Astrocyte (in vitro differentiated cells and primary cell): ENCODE data around the gene STAB2. TPM values are rescaled to one million over a fixed set of nuclear protein-coding genes. Genes with fewer than 3 reads are reported as not detected.

Source experiments
- DNase-seq: peaks from one replicate; pipeline ENCODE4 v3.0.0-alpha.2; 2010; ENCODE audit warnings: low read depth
- FAIRE-seq: peaks from 2 replicates; lab custom pipeline; 2011; peaks lifted over from hg19 to GRCh38; lab: Jason Lieb, UNC
- H2AFZ ChIP-seq: 2 replicates; pipeline ENCODE4 v1.6.0; 2012; ENCODE audit warnings: low read depth, low read length, inconsistent platforms
- H3K27ac ChIP-seq: 2 replicates; pipeline ENCODE4 v1.5.1; 2011; ENCODE audit warnings: low read depth, low read length, inconsistent platforms
- H3K27me3 ChIP-seq: 2 replicates; pipeline ENCODE4 v1.6.0; 2011; ENCODE audit warnings: low read length, inconsistent platforms; ENCODE audit not compliant: insufficient read depth
- H3K36me3 ChIP-seq: 2 replicates; pipeline ENCODE4 v1.5.1; 2011; ENCODE audit warnings: low read length, inconsistent platforms; ENCODE audit not compliant: insufficient read depth
- H3K4me1 ChIP-seq: 2 replicates; pipeline ENCODE4 v1.5.1; 2011; ENCODE audit warnings: low read length, inconsistent platforms; ENCODE audit not compliant: insufficient read depth
- H3K4me2 ChIP-seq: 2 replicates; pipeline ENCODE4 v1.6.0; 2012; ENCODE audit warnings: low read length, inconsistent platforms
- H3K4me3 ChIP-seq: 2 replicates; pipeline ENCODE4 v1.5.1; 2011; ENCODE audit warnings: low read depth, mild to moderate bottlenecking, low read length, inconsistent platforms; ENCODE audit not compliant: insufficient read depth
- H3K79me2 ChIP-seq: 2 replicates; pipeline ENCODE4 v1.6.0; 2012; ENCODE audit warnings: mild to moderate bottlenecking, low read length, inconsistent platforms; ENCODE audit not compliant: insufficient read depth
- H3K9ac ChIP-seq: 2 replicates; pipeline ENCODE4 v1.6.0; 2012; ENCODE audit warnings: mild to moderate bottlenecking, low read length, inconsistent platforms
- H3K9me3 ChIP-seq: 2 replicates; pipeline ENCODE4 v1.5.1; 2012; ENCODE audit warnings: low read depth, mild to moderate bottlenecking, low read length, inconsistent platforms; ENCODE audit not compliant: insufficient read depth
- H4K20me1 ChIP-seq: 2 replicates; pipeline ENCODE4 v1.6.0; 2012; ENCODE audit warnings: low read length, inconsistent platforms; ENCODE audit not compliant: insufficient read depth
- H3K27ac Mint-ChIP-seq: one replicate; pipeline ENCODE4 v1.8.0; 2021; ENCODE audit warnings: mild to moderate bottlenecking, mixed read lengths; ENCODE audit not compliant: unreplicated experiment
- H3K27me3 Mint-ChIP-seq: one replicate; pipeline ENCODE4 v1.8.0; 2021; ENCODE audit warnings: low read depth, mixed read lengths; ENCODE audit not compliant: unreplicated experiment
- H3K36me3 Mint-ChIP-seq: one replicate; pipeline ENCODE4 v1.8.0; 2021; ENCODE audit warnings: low read depth, mixed read lengths; ENCODE audit not compliant: unreplicated experiment
- H3K4me1 Mint-ChIP-seq: one replicate; pipeline ENCODE4 v1.8.0; 2021; ENCODE audit warnings: low read depth, mixed read lengths; ENCODE audit not compliant: unreplicated experiment
- H3K4me3 Mint-ChIP-seq: one replicate; pipeline ENCODE4 v1.8.0; 2021; ENCODE audit warnings: mild to moderate bottlenecking, moderate library complexity, mixed read lengths; ENCODE audit not compliant: unreplicated experiment
- H3K9me3 Mint-ChIP-seq: one replicate; pipeline ENCODE4 v1.8.0; 2021; ENCODE audit warnings: mild to moderate bottlenecking, mixed read lengths; ENCODE audit not compliant: unreplicated experiment
- CTCF ChIP-seq: IDR thresholded peaks from 2 replicates; pipeline ENCODE4 v1.5.1; 2011; ENCODE audit warnings: low read depth, mild to moderate bottlenecking, inconsistent platforms, low read length, moderate library complexity; ENCODE audit not compliant: insufficient read depth
- EZH2 ChIP-seq: IDR thresholded peaks from 2 replicates; pipeline ENCODE4 v1.6.1; 2012; ENCODE audit warnings: mild to moderate bottlenecking, low read length, inconsistent platforms; ENCODE audit not compliant: insufficient read depth
- total RNA-seq: library from RNA; stranded (reverse); gene quantifications from 2 replicates; pipeline ENCODE4 v1.2.1, GENCODE V29; 2021

The STAB2 gene
- total RNA-seq, 1 donor from 2014 or later = not detected

GRCh38 chr12:103637021-103637420 lies 49.9 kb downstream of the STAB2 start:
- Mint-ChIP-seq H3K27ac (no peak overlapping the region), H3K9me3 (peaks cover 1% of the 10 kb centered on the region), H3K27me3 (peaks cover 1% of the 10 kb centered on the region), H3K4me3 (no peak overlapping the region), H3K36me3 (no peaks in the 10 kb centered on the region), H3K4me1 (no peaks in the 10 kb centered on the region)
- Histone ChIP-seq H3K27me3 (no peaks in the 10 kb centered on the region), H2AFZ (no peak overlapping the region), H3K9me3 (peaks cover 6% of the 10 kb centered on the region), H4K20me1 (no peaks in the 10 kb centered on the region), H3K4me2 (no peak overlapping the region), H3K36me3 (no peaks in the 10 kb centered on the region), H3K9ac (no peak overlapping the region), H3K4me3 (no peak overlapping the region), H3K79me2 (no peaks in the 10 kb centered on the region), H3K4me1 (no peaks in the 10 kb centered on the region), H3K27ac (no peak overlapping the region)
- DNase-seq (no peak), FAIRE-seq (no peak)
- TF ChIP-seq EZH2 = no peak
- no peak for TF ChIP-seq CTCF

GRCh38 chr12:103637429-103637828 lies 50.4 kb downstream of the STAB2 start:
- Histone ChIP-seq H3K9me3 (peaks cover 6% of the 10 kb centered on the region), H3K9ac (no peak overlapping the region), H3K36me3 (no peaks in the 10 kb centered on the region), H3K4me1 (no peaks in the 10 kb centered on the region), H3K4me2 (no peak overlapping the region), H3K27me3 (no peaks in the 10 kb centered on the region), H2AFZ (no peak overlapping the region), H4K20me1 (no peaks in the 10 kb centered on the region), H3K79me2 (no peaks in the 10 kb centered on the region), H3K4me3 (no peak overlapping the region), H3K27ac (no peak overlapping the region)
- no peaks in the 10 kb centered on the region for H3K36me3 Mint-ChIP-seq
- H3K9me3 Mint-ChIP-seq = no peaks in the 10 kb centered on the region
- DNase-seq (no peak), FAIRE-seq (no peak)
- peaks cover 1% of the 10 kb centered on the region for H3K27me3 Mint-ChIP-seq
- no peak overlapping the region for H3K27ac Mint-ChIP-seq
- H3K4me1 Mint-ChIP-seq = no peaks in the 10 kb centered on the region
- TF ChIP-seq CTCF (no peak), EZH2 (no peak)
- no peak overlapping the region for H3K4me3 Mint-ChIP-seq

- H3K27me3 ChIP-seq = no peaks in the 10 kb centered on the region
These were observed 52.9 kb downstream of the STAB2 start for GRCh38 chr12:103639983-103640382.

More at GRCh38 chr12:103639983-103640382, 52.9 kb downstream of the STAB2 start:
- Mint-ChIP-seq H3K27me3 (peaks cover 1% of the 10 kb centered on the region), H3K9me3 (no peaks in the 10 kb centered on the region), H3K27ac (no peak overlapping the region), H3K4me1 (no peaks in the 10 kb centered on the region), H3K36me3 (no peaks in the 10 kb centered on the region), H3K4me3 (no peak overlapping the region)
- H3K27ac ChIP-seq = no peak overlapping the region
- no peaks in the 10 kb centered on the region for H3K79me2 ChIP-seq
- no peak overlapping the region for H2AFZ ChIP-seq
- H3K4me2 ChIP-seq = no peak overlapping the region
- H3K9me3 ChIP-seq = peaks cover 2% of the 10 kb centered on the region
- no peak for DNase-seq
- FAIRE-seq = no peak
- H4K20me1 ChIP-seq = no peaks in the 10 kb centered on the region
- no peaks in the 10 kb centered on the region for H3K4me1 ChIP-seq
- no peaks in the 10 kb centered on the region for H3K36me3 ChIP-seq
- H3K9ac ChIP-seq = no peak overlapping the region
- TF ChIP-seq EZH2 (no peak), CTCF (no peak)
- H3K4me3 ChIP-seq = no peak overlapping the region
